Upper lobe of left lung (tissue), 4 donors: ENCODE measurements around the gene PSMC1.

Source experiments
- EP300 ChIP-seq, 4 donors: sonication (generic); formaldehyde crosslinking; IDR thresholded peaks; one replicate each; pipeline ENCODE4 v1.5.1; 2017; ENCODE audit warnings: antibody characterized with exemption in 4 of 4, control low read depth in 2 of 4
- POLR2A ChIP-seq, 4 donors: fragments of 450-650 bp; IDR thresholded peaks; one replicate each; pipeline ENCODE4 v1.5.1; 2016 to 2017; ENCODE audit warnings: antibody characterized with exemption in 4 of 4, mild to moderate bottlenecking in 2 of 4
- POLR2AphosphoS5 ChIP-seq, 2 donors: sonication (generic); formaldehyde crosslinking; IDR thresholded peaks; one replicate each; pipeline ENCODE4 v1.5.1; 2017; ENCODE audit warnings: antibody characterized with exemption in 2 of 2
- TF ChIP-seq, protein P1 (sequence below), 6 experiments: fragments of 450-650 bp in 4 of 6; fragments of 200-600 bp in 2 of 6; sonication (generic) in 2 of 6; IDR thresholded peaks; one replicate each; pipeline ENCODE4 v1.5.1; 2016 to 2019; ENCODE audit warnings: antibody characterized with exemption in 6 of 6

DNA sequence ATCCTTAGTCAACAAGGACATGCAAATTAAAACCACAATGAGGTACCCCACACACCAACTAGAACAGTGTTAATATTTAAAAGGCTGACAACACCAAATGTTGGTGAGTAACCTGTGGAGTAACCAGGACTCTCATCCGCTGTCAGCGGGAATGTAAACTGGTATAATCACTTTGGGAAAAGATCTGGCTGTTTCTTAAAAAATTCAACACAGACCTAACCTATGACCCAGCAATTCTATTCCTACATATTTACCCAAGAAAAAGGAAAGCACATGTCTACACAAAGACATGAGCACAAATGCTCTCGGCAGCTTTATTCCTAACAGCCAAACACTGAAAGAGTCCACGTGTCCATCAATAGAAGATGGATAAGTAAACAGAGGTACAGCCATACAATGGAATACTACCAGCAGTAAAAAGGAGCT is 48.8 kb downstream of the PSMC1 start:
- TF ChIP-seq, protein P1, sequence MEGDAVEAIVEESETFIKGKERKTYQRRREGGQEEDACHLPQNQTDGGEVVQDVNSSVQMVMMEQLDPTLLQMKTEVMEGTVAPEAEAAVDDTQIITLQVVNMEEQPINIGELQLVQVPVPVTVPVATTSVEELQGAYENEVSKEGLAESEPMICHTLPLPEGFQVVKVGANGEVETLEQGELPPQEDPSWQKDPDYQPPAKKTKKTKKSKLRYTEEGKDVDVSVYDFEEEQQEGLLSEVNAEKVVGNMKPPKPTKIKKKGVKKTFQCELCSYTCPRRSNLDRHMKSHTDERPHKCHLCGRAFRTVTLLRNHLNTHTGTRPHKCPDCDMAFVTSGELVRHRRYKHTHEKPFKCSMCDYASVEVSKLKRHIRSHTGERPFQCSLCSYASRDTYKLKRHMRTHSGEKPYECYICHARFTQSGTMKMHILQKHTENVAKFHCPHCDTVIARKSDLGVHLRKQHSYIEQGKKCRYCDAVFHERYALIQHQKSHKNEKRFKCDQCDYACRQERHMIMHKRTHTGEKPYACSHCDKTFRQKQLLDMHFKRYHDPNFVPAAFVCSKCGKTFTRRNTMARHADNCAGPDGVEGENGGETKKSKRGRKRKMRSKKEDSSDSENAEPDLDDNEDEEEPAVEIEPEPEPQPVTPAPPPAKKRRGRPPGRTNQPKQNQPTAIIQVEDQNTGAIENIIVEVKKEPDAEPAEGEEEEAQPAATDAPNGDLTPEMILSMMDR (IDR thresholded peaks at IDR 0.05) = no peak
- TF ChIP-seq POLR2AphosphoS5 (IDR thresholded peaks at IDR 0.05) = no peak
- no peak for TF ChIP-seq POLR2A (IDR thresholded peaks at IDR 0.05)
- TF ChIP-seq EP300 (IDR thresholded peaks at IDR 0.05) = no peak
